Endothelial cell of umbilical vein (primary cell): ENCODE data around the gene HBA2. TPM values are rescaled to one million over a fixed set of nuclear protein-coding genes. Genes with fewer than 3 reads are reported as not detected.

Source experiments
- BruUV-seq: library from RNA; stranded (reverse); fragments of 400-500 nt; replicated peaks from 2 replicates; lab custom pipeline; 2021; lab: Mats Ljungman, UMichigan
- CTCF ChIA-PET: fragments of 300-600, 350-600 bp; sonication (Branson Sonifier 250); formaldehyde crosslinking; loops from one replicate; lab custom pipeline; 2021; ENCODE audit warnings: antibody characterized with exemption, inconsistent platforms; lab: Charles Lee
- POLR2A ChIA-PET: fragments of 300-600, 350-600 bp; sonication (Branson Sonifier 250); formaldehyde crosslinking; loops from one replicate; lab custom pipeline; 2021; ENCODE audit warnings: antibody characterized with exemption, inconsistent platforms; lab: Charles Lee
- DNase-seq: peaks from one replicate; pipeline ENCODE4 v3.0.0-alpha.2; 2011; ENCODE audit warnings: low read depth, low spot score
- FAIRE-seq: peaks from 2 replicates; lab custom pipeline; 2011; peaks lifted over from hg19 to GRCh38; lab: Jason Lieb, UNC
- H2AFZ ChIP-seq: 2 replicates; pipeline ENCODE4 v1.6.0; 2012; ENCODE audit warnings: low read depth, low read length, control low read depth, inconsistent platforms
- H3K27ac ChIP-seq: 2 replicates; pipeline ENCODE4 v1.5.1; 2011; ENCODE audit warnings: low read depth, mild to moderate bottlenecking, control low read depth, low read length, moderate library complexity; ENCODE audit not compliant: insufficient read depth
- H3K27me3 ChIP-seq, 2 experiments: 2 replicates each; pipeline versions ENCODE4 v1.6.0 to v1.6.1; 2011; ENCODE audit warnings: low read length in 2 of 2, mixed read lengths in 1 of 2; ENCODE audit not compliant: control insufficient read depth in 2 of 2, insufficient read depth in 2 of 2
- H3K36me3 ChIP-seq, 2 experiments: 2 replicates in 1 of 2; 3 replicates in 1 of 2; pipeline ENCODE4 v1.5.1; 2011; ENCODE audit warnings: low read length in 2 of 2, mild to moderate bottlenecking in 1 of 2, moderate library complexity in 1 of 2; ENCODE audit not compliant: control insufficient read depth in 2 of 2, insufficient read depth in 2 of 2; ENCODE audit errors: extremely low read depth in 1 of 2
- H3K4me1 ChIP-seq: 3 replicates; pipeline ENCODE4 v1.5.1; 2011; ENCODE audit warnings: mild to moderate bottlenecking, low read length; ENCODE audit not compliant: control insufficient read depth, insufficient read depth; ENCODE audit errors: extremely low read depth
- H3K4me2 ChIP-seq: 2 replicates; pipeline ENCODE4 v1.6.1; 2011; ENCODE audit warnings: low read length, control low read depth, mixed read lengths; ENCODE audit not compliant: insufficient read depth
- H3K4me3 ChIP-seq, 3 experiments: fragments of 200-600 bp in 1 of 3; sonication (generic), shearing (Covaris generic) in 1 of 3; replicated peaks in 1 of 3; 2 replicates each; pipeline ENCODE4 v1.5.1; 2011 to 2016; ENCODE audit warnings: control low read depth in 3 of 3, low read length in 3 of 3, mild to moderate bottlenecking in 2 of 3, inconsistent platforms in 1 of 3, low read depth in 1 of 3, moderate library complexity in 1 of 3; ENCODE audit not compliant: insufficient read depth in 1 of 3
- H3K79me2 ChIP-seq: 2 replicates; pipeline ENCODE4 v1.6.0; 2012; ENCODE audit warnings: low read length, inconsistent platforms; ENCODE audit not compliant: control insufficient read depth, insufficient read depth
- H3K9ac ChIP-seq: replicated peaks from 2 replicates; pipeline ENCODE3; 2011; ENCODE audit warnings: low read length, control low read depth; ENCODE audit not compliant: insufficient read depth; ENCODE audit errors: extremely low read depth
- H3K9me1 ChIP-seq: replicated peaks from 3 replicates; pipeline ENCODE4 v1.6.0; 2011; ENCODE audit warnings: mild to moderate bottlenecking, low read length; ENCODE audit not compliant: control insufficient read depth, insufficient read depth; ENCODE audit errors: extremely low read depth
- H3K9me3 ChIP-seq: replicated peaks from 2 replicates; pipeline ENCODE4 v1.5.1; 2012; ENCODE audit warnings: low read length, inconsistent platforms; ENCODE audit not compliant: control insufficient read depth, insufficient read depth
- H4K20me1 ChIP-seq: replicated peaks from 2 replicates; pipeline ENCODE3; 2011; ENCODE audit warnings: mild to moderate bottlenecking, low read length; ENCODE audit not compliant: control insufficient read depth, insufficient read depth; ENCODE audit errors: extremely low read depth
- EZH2 ChIP-seq: IDR thresholded peaks from 2 replicates; pipeline ENCODE4 v1.6.1; 2012; ENCODE audit warnings: borderline replicate concordance, low read depth, mild to moderate bottlenecking, moderate library complexity, low read length, inconsistent platforms; ENCODE audit not compliant: severe bottlenecking
- FOS ChIP-seq: IDR thresholded peaks from 2 replicates; pipeline ENCODE4 v1.6.1; 2011; ENCODE audit warnings: mild to moderate bottlenecking, low read length, moderate library complexity, borderline replicate concordance; ENCODE audit not compliant: insufficient read depth
- GATA2 ChIP-seq: IDR thresholded peaks from 2 replicates; pipeline ENCODE4 v1.7.0; 2011; ENCODE audit warnings: low read depth, mild to moderate bottlenecking, moderate library complexity, mixed read lengths, low read length; ENCODE audit not compliant: insufficient read length, insufficient read depth
- JUN ChIP-seq: IDR thresholded peaks from 2 replicates; pipeline ENCODE4 v1.6.1; 2011; ENCODE audit warnings: borderline replicate concordance, low read depth; ENCODE audit not compliant: insufficient read length, insufficient read depth
- MYC ChIP-seq: IDR thresholded peaks from one replicate; pipeline ENCODE4 v1.6.1; 2011; ENCODE audit warnings: mild to moderate bottlenecking, low read depth, low read length
- POLR2A ChIP-seq: IDR thresholded peaks from 2 replicates; pipeline ENCODE4 v1.6.1; 2012; ENCODE audit warnings: low read depth, mild to moderate bottlenecking, control low read depth, low read length
- POLR2AphosphoS5 ChIP-seq: IDR thresholded peaks from 2 replicates; pipeline ENCODE4 v1.6.1; 2012; ENCODE audit warnings: low read depth, mild to moderate bottlenecking, control low read depth, low read length, moderate library complexity; ENCODE audit not compliant: insufficient read depth
- dilution Hi-C: fragments of 300-500 bp; cut with MboI; formaldehyde crosslinking; loops from one replicate; pipeline ENCODE4 v1.15.0; 2019; ENCODE audit warnings: low sequenced_read_pairs; ENCODE audit not compliant: extremely low pct_ligation_motif_present
- intact Hi-C: fragments of 100-400 bp; cut with micrococcal nuclease; formaldehyde crosslinking; loops from one replicate; pipeline ENCODE4 v1.10.0; 2022
- polyA plus RNA-seq, 4 experiments: library from polyadenylated mRNA; depleted of rRNA in 3 of 4; stranded (reverse) in 3 of 4; unstranded in 1 of 4; fragments of >200 nt; gene quantifications; 2 replicates each; pipeline versions ENCODE4 v1.2.1 to v1.2.3, GENCODE V29; 2011 to 2012; ENCODE audit warnings: missing spikeins in 1 of 4
- total RNA-seq: library from RNA; stranded (reverse); gene quantifications from 2 replicates; pipeline ENCODE4 v1.2.3, GENCODE V29; 2021
- TF ChIP-seq, protein P1 (sequence below), 2 donors: IDR thresholded peaks; 1 replicate in 1 of 2; 2 replicates in 1 of 2; pipeline ENCODE4 v1.5.1; 2011; ENCODE audit warnings: low read length in 2 of 2, mild to moderate bottlenecking in 2 of 2, moderate library complexity in 2 of 2, control low read depth in 1 of 2, inconsistent platforms in 1 of 2, low read depth in 1 of 2; ENCODE audit not compliant: insufficient read depth in 1 of 2; ENCODE audit errors: extremely low read depth in 1 of 2
- TF ChIP-seq, protein P2 (sequence below): IDR thresholded peaks from 2 replicates; pipeline ENCODE4 v1.6.1; 2011; ENCODE audit not compliant: insufficient read depth, insufficient read length

HBA2 gene
- total and polyA plus RNA-seq, 2 donors (not counting 3 experiments of a cell fraction or from before 2014, with no cell fraction given) = not detected

DNA sequence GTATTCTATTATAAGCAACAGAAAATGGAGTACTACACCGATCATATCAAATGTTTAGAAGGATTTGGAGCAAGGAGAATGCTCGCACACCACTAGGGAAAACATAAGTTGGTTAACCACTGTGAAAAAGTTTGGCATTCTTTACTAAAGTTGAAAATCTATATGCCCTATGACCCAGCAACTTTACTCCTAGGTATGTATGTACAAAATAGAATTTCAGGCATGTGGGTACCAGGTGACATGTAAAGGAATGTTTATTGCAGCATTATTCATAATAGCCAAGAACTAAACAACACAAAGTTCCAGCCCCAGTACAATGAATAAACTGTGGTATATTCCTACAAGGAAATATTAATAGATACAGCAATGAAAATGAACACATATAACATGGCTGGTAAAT, 26.0 kb upstream of the HBA2 start:
- TF ChIP-seq POLR2A (no peak), GATA2 (no peak), POLR2AphosphoS5 (no peak), MYC (no peak), FOS (no peak), EZH2 (no peak), JUN (no peak)
- TF ChIP-seq, protein P1, sequence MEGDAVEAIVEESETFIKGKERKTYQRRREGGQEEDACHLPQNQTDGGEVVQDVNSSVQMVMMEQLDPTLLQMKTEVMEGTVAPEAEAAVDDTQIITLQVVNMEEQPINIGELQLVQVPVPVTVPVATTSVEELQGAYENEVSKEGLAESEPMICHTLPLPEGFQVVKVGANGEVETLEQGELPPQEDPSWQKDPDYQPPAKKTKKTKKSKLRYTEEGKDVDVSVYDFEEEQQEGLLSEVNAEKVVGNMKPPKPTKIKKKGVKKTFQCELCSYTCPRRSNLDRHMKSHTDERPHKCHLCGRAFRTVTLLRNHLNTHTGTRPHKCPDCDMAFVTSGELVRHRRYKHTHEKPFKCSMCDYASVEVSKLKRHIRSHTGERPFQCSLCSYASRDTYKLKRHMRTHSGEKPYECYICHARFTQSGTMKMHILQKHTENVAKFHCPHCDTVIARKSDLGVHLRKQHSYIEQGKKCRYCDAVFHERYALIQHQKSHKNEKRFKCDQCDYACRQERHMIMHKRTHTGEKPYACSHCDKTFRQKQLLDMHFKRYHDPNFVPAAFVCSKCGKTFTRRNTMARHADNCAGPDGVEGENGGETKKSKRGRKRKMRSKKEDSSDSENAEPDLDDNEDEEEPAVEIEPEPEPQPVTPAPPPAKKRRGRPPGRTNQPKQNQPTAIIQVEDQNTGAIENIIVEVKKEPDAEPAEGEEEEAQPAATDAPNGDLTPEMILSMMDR (IDR thresholded peaks at IDR 0.05; ENCODE audit: extremely low read depth in 1 of 2, insufficient read depth in 1 of 2, low read depth in 1 of 2, low read length in 2 of 2) = no peak
- TF ChIP-seq, protein P2, sequence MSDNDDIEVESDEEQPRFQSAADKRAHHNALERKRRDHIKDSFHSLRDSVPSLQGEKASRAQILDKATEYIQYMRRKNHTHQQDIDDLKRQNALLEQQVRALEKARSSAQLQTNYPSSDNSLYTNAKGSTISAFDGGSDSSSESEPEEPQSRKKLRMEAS = no peak
- H3K4me3 ChIP-seq = no peak overlapping the region
- no peak overlapping the region for H3K9ac ChIP-seq
- H2AFZ ChIP-seq = no peak overlapping the region
- no peaks in the 10 kb centered on the region for H3K4me1 ChIP-seq
- H3K27me3 ChIP-seq = peaks cover 0 to 2% of the 10 kb centered on the region in 2 experiments
- intact Hi-C loops (no loop called here), dilution Hi-C loops (no loop called here)
- FAIRE-seq (no peak), DNase-seq (no peak)
- no peaks in the 10 kb centered on the region for H3K36me3 ChIP-seq
- BruUV-seq = no TSS peak
- no peaks in the 10 kb centered on the region for H3K9me3 ChIP-seq
- H4K20me1 ChIP-seq = no peaks in the 10 kb centered on the region
- H3K27ac ChIP-seq = no peak overlapping the region
- POLR2A ChIA-PET = no interaction called here
- no peak overlapping the region for H3K4me2 ChIP-seq
- CTCF ChIA-PET = no interaction called here
- H3K79me2 ChIP-seq = no peaks in the 10 kb centered on the region
- no peaks in the 10 kb centered on the region for H3K9me1 ChIP-seq
